IPS-18c (cell line): Measurements from ENCODE around the gene TNRC6A.

Source experiments
- H3K4me3 ChIP-seq: 2 replicates; pipeline ENCODE4 v1.7.0; 2013; ENCODE audit warnings: low read depth, mild to moderate bottlenecking, low read length, moderate library complexity; ENCODE audit not compliant: insufficient read depth
- H3K9me3 ChIP-seq: one replicate; pipeline ENCODE4 v1.6.1; 2013; ENCODE audit warnings: mild to moderate bottlenecking, low read length, moderate library complexity; ENCODE audit not compliant: control insufficient read depth, insufficient read depth

Gene TNRC6A

DNA sequence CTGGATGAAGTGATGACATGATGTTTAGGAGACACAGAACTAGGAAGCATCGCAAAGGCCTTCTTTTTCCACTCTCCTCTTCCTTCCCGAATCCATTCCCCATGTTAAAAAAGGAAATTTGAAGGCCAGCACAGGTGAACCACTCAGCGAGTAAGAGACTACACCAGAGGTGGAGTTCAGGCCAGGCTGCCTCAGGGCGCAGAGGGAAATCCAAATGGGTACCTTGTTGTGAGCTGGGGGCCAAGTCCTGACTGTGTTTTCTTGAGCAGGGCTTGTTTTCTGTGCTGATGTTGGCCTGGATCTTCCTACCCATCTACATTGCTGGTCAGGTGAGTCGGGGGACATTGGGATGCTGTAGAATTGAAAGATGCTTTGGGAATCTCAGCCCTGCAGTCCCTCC, 142.4 kb downstream of the TNRC6A start:
- Histone ChIP-seq H3K9me3 (no peaks in the 10 kb centered on the region), H3K4me3 (no peak overlapping the region)

DNA sequence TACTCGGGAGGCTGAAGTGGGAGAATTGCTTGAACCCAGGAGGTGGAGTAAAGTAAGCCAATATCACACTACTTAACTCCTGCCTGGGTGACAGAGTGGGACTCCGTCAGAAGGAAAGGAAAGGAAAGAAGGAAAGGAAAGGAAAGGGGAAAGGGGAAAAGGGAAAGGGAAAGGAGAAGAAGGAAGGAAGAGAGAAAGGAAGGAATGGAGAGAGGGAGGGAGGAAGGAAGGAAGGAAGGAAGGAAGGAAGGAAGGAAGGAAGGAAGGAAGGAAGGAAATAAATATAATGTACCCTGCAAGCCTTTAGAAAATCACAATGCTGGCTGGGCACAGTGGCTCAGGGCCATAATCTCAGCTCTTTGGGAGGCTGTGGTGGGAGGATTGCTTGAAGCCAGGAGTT, 143.6 kb downstream of the TNRC6A start:
- no peak overlapping the region for H3K4me3 ChIP-seq
- no peaks in the 10 kb centered on the region for H3K9me3 ChIP-seq

DNA sequence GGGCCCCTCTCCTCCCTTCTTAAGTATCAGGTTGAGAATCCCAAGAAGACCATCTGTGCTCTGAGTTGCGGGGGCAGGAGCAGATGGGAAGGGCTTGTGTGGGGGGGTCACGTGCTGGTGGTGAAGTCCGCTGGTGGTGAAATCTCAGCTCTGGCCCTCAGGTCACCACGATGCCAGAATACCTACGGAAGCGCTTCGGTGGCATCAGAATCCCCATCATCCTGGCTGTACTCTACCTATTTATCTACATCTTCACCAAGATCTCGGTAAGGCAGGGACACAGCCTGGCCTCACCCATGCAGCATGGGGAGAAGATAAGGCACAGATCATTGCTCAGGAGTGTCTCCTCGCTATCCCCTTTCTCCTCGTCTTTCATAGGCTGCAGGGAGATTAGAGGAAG, 146.0 kb downstream of the TNRC6A start:
- no peak overlapping the region for H3K4me3 ChIP-seq
- H3K9me3 ChIP-seq: no peaks in the 10 kb centered on the region
